Measurements from ENCODE around the gene PLXNC1. TPM values are rescaled to one million over a fixed set of nuclear protein-coding genes. Genes with fewer than 3 reads are reported as not detected.

PLXNC1 gene
- total and polyA plus RNA-seq, 9 of the 15 experiments (the other 6 are each of a cell fraction or from before 2014, with no cell fraction given) = 0.08 to 0.87 (median 0.28) TPM

DNA sequence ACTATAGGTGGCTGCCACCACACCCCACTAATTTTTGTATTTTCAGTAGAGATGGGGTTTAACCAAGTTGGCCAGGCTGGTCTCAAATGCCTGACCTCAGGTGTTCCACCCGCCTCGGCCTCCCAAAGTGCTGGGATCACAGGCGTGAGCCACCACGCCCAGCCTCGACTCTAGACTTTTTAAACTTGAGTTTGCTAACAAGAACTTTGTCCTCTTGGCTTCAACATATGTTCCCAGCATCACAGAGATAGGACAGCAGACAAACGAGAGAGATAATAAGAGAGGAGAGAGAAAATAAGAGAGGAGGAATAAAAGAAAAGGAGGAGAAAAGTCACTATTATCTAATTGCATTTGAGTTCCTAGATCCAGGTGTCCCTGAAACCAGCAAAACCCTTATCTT lies 192.2 kb downstream of the PLXNC1 start:
- POLR2A ChIA-PET = no interaction called here
- H2AFZ ChIP-seq (ENCODE audit: low read depth, low read length) = no peak overlapping the region
- in situ Hi-C loops (cut with MboI) (no loop called here), intact Hi-C loops (cut with micrococcal nuclease) (no loop called here)
- WGBS (ENCODE audit: insufficient coverage, low coverage, missing lambda C conversion rate) = 94% methylated on average over 6 of the region's 6 CpGs
- no peaks in the 10 kb centered on the region for H3K27me3 ChIP-seq (ENCODE audit: control insufficient read depth in 2 of 2, insufficient read depth in 2 of 2, low read length in 2 of 2)
- no peak overlapping the region for H3K27ac ChIP-seq (ENCODE audit: extremely low read depth, low read depth, low read length)
- H3K4me1 ChIP-seq (replicated peaks in 1 of 2; ENCODE audit: control insufficient read depth in 2 of 2, insufficient read depth in 2 of 2, low read length in 2 of 2) = no peaks in the 10 kb centered on the region
- no peak overlapping the region for H3K4me3 ChIP-seq
- no peak overlapping the region for H3K4me2 ChIP-seq (ENCODE audit: insufficient read depth, low read length)
- no peak for TF ChIP-seq PHB (CRISPR knock-in tag; IDR thresholded peaks at IDR 0.05)
- TF ChIP-seq ZNF23 (CRISPR knock-in tag; IDR thresholded peaks at IDR 0.05) = no peak
- TF ChIP-seq, protein P1, sequence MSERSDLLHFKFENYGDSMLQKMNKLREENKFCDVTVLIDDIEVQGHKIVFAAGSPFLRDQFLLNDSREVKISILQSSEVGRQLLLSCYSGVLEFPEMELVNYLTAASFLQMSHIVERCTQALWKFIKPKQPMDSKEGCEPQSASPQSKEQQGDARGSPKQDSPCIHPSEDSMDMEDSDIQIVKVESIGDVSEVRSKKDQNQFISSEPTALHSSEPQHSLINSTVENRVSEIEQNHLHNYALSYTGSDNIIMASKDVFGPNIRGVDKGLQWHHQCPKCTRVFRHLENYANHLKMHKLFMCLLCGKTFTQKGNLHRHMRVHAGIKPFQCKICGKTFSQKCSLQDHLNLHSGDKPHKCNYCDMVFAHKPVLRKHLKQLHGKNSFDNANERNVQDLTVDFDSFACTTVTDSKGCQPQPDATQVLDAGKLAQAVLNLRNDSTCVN (CRISPR knock-in tag; IDR thresholded peaks at IDR 0.05) = no peak
- TF ChIP-seq, protein P2, sequence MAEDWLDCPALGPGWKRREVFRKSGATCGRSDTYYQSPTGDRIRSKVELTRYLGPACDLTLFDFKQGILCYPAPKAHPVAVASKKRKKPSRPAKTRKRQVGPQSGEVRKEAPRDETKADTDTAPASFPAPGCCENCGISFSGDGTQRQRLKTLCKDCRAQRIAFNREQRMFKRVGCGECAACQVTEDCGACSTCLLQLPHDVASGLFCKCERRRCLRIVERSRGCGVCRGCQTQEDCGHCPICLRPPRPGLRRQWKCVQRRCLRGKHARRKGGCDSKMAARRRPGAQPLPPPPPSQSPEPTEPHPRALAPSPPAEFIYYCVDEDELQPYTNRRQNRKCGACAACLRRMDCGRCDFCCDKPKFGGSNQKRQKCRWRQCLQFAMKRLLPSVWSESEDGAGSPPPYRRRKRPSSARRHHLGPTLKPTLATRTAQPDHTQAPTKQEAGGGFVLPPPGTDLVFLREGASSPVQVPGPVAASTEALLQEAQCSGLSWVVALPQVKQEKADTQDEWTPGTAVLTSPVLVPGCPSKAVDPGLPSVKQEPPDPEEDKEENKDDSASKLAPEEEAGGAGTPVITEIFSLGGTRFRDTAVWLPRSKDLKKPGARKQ (CRISPR knock-in tag; IDR thresholded peaks at IDR 0.05) = no peak
- TF ChIP-seq MIER1 (IDR thresholded peaks at IDR 0.05; ENCODE audit: low read depth) = no peak
- TF ChIP-seq, protein P3, sequence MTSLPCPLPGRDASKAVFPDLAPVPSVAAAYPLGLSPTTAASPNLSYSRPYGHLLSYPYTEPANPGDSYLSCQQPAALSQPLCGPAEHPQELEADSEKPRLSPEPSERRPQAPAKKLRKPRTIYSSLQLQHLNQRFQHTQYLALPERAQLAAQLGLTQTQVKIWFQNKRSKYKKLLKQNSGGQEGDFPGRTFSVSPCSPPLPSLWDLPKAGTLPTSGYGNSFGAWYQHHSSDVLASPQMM (CRISPR knock-in tag; IDR thresholded peaks at IDR 0.05) = no peak
- no peak for TF ChIP-seq CC2D1A (IDR thresholded peaks at IDR 0.05)
- TF ChIP-seq ZBED1 (IDR thresholded peaks at IDR 0.05) = no peak
- TF ChIP-seq NCOA4 (IDR thresholded peaks at IDR 0.05; ENCODE audit: partially characterized antibody) = no peak
- TF ChIP-seq TEAD2 (tag; IDR thresholded peaks at IDR 0.05) = no peak
- no peak for TF ChIP-seq XRCC5 (IDR thresholded peaks at IDR 0.05; ENCODE audit: low read depth, low read length)
- TF ChIP-seq XRCC4 (IDR thresholded peaks at IDR 0.05; ENCODE audit: extremely low read depth, insufficient read depth, insufficient read length) = no peak
- H3K36me3 ChIP-seq (ENCODE audit: control insufficient read depth, insufficient read depth, low read length) = peaks cover 5% of the 10 kb centered on the region; the same call in 1 of the 3 replicates
- no peaks in the 10 kb centered on the region for H3K9me3 ChIP-seq (replicated peaks; ENCODE audit: control insufficient read depth, insufficient read depth, low read depth, low read length)
- DNase-seq (ENCODE audit: extremely low read depth in 1 of 4, low spot score in 3 of 4) (no peak), FAIRE-seq (no peak), ATAC-seq (no peak)
- CTCF ChIA-PET (ENCODE audit: low intra/inter-chr PET ratio) = no interaction called here
- BruUV-seq (replicated peaks) = no TSS peak
- no peaks in the 10 kb centered on the region for H3K9me1 ChIP-seq (ENCODE audit: control insufficient read depth, insufficient read depth, low read length)
- no peaks in the 10 kb centered on the region for H4K20me1 ChIP-seq (replicated peaks; ENCODE audit: control insufficient read depth, insufficient read depth, low read length)
- no peaks in the 10 kb centered on the region for H3K79me2 ChIP-seq (ENCODE audit: control insufficient read depth, insufficient read depth, low read length)
- no peak overlapping the region for H3K9ac ChIP-seq (ENCODE audit: insufficient read depth in 1 of 2, low read depth in 2 of 2, low read length in 2 of 2)

All from K562 (cell line).